Peyer's patch (tissue), 4 donors: ENCODE data around the gene MDN1.

ENCODE experiments used
- POLR2A ChIP-seq, 2 donors: fragments of 450-650 bp; IDR thresholded peaks; one replicate each; pipeline ENCODE4 v1.5.1; 2017; ENCODE audit warnings: antibody characterized with exemption in 2 of 2, mild to moderate bottlenecking in 2 of 2, moderate library complexity in 2 of 2
- TF ChIP-seq, protein P1 (sequence below), 6 experiments: fragments of 450-650 bp in 4 of 6; fragments of 200-600 bp in 2 of 6; sonication (generic) in 1 of 6; IDR thresholded peaks; one replicate each; pipeline ENCODE4 v1.5.1; 2017 to 2019; ENCODE audit warnings: antibody characterized with exemption in 6 of 6, mild to moderate bottlenecking in 3 of 6, moderate library complexity in 1 of 6

DNA sequence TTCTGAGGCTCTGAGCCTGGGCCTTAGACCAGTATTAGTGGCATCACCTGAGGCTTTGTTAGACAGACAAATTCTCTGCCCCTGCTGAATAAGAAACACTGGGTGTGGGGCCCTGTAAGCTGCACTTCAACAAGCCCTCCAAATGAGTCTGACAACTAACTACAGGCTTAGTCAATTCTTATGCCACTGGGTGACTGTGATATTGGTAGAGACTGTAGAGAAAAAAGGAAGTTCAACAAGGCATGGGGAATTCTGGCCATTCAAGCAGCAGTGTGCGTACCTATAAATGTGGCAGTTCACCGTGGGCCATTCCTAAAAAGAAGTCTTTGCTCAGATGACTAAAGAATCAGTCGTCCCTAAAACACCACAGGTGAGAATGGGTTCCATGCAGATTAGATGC, 82.7 kb downstream of the MDN1 start:
- TF ChIP-seq, protein P1, sequence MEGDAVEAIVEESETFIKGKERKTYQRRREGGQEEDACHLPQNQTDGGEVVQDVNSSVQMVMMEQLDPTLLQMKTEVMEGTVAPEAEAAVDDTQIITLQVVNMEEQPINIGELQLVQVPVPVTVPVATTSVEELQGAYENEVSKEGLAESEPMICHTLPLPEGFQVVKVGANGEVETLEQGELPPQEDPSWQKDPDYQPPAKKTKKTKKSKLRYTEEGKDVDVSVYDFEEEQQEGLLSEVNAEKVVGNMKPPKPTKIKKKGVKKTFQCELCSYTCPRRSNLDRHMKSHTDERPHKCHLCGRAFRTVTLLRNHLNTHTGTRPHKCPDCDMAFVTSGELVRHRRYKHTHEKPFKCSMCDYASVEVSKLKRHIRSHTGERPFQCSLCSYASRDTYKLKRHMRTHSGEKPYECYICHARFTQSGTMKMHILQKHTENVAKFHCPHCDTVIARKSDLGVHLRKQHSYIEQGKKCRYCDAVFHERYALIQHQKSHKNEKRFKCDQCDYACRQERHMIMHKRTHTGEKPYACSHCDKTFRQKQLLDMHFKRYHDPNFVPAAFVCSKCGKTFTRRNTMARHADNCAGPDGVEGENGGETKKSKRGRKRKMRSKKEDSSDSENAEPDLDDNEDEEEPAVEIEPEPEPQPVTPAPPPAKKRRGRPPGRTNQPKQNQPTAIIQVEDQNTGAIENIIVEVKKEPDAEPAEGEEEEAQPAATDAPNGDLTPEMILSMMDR (IDR thresholded peaks at IDR 0.05) = no peak
- no peak for TF ChIP-seq POLR2A (IDR thresholded peaks at IDR 0.05)
